Head of caudate nucleus (tissue), 42 donors: ENCODE measurements around the gene CCDC92.

Experiments
- DNase-seq, 42 donors: peaks; one replicate each; pipeline versions ENCODE4 v3.0.0 to v3.0.0-alpha.2; 2020 to 2021; ENCODE audit warnings: mixed read lengths in 7 of 42
- intact Hi-C: fragments of 100-400 bp; cut with DNase I; formaldehyde crosslinking; loops from one replicate; pipeline ENCODE4 v1.15.0; 2022

The CCDC92 gene

GRCh38 chr12:123941624-123942237, 30.9 kb downstream of the CCDC92 start:
- DNase-seq, result no peak
- intact Hi-C loops, result no loop called here

GRCh38 chr12:123941000-123941399, 31.6 kb downstream of the CCDC92 start:
- intact Hi-C loops, result no loop called here

GRCh38 chr12:123940627-123940966, 32.0 kb downstream of the CCDC92 start:
- DNase-seq, result no peak
- intact Hi-C loops, result no loop called here

More at GRCh38 chr12:123941000-123941399, 31.6 kb downstream of the CCDC92 start:
- DNase-seq, result no peak

- intact Hi-C loops, result no loop called here
- peak in 3 of 42 donors; percentile 38 to 63 (median 63) for DNase-seq
These were observed 32.7 kb downstream of the CCDC92 start for GRCh38 chr12:123939716-123940626.

- intact Hi-C loops, result no loop called here
- DNase-seq, result peak in 3 of 42 donors; percentile 16 to 59 (median 28)
These were observed 33.8 kb downstream of the CCDC92 start for GRCh38 chr12:123938679-123939480.

- intact Hi-C loops, result no loop called here
These were observed 34.7 kb downstream of the CCDC92 start for GRCh38 chr12:123937707-123938591.

GRCh38 chr12:123936956-123937706, 35.5 kb downstream of the CCDC92 start:
- intact Hi-C loops, result no loop called here

More at GRCh38 chr12:123937707-123938591, 34.7 kb downstream of the CCDC92 start:
- peak in 1 of 42 donors; percentile 1 for DNase-seq

GRCh38 chr12:123936471-123936870, 36.2 kb downstream of the CCDC92 start:
- no peak for DNase-seq
- intact Hi-C loops, result no loop called here

More at GRCh38 chr12:123936956-123937706, 35.5 kb downstream of the CCDC92 start:
- DNase-seq, result peak in 1 of 42 donors; percentile 1

GRCh38 chr12:123935956-123936355, 36.7 kb downstream of the CCDC92 start:
- no peak for DNase-seq
- intact Hi-C loops, result no loop called here

GRCh38 chr12:123934829-123935228, 37.8 kb downstream of the CCDC92 start:
- DNase-seq, result no peak

GRCh38 chr12:123934016-123934620, 38.5 kb downstream of the CCDC92 start:
- intact Hi-C loops, result no loop called here
- peak in 1 of 42 donors; percentile 15 for DNase-seq

More at GRCh38 chr12:123934829-123935228, 37.8 kb downstream of the CCDC92 start:
- intact Hi-C loops, result no loop called here

GRCh38 chr12:123933214-123933613, 39.4 kb downstream of the CCDC92 start:
- peak in 1 of 42 donors; percentile 14 for DNase-seq
- intact Hi-C loops, result no loop called here

- intact Hi-C loops, result no loop called here
- DNase-seq, result peak in 1 of 42 donors; percentile 4
These were observed 40.8 kb downstream of the CCDC92 start for GRCh38 chr12:123931686-123932321.

GRCh38 chr12:123929946-123930583, 42.6 kb downstream of the CCDC92 start:
- DNase-seq, result peak in 1 of 42 donors; percentile 5
- intact Hi-C loops, result no loop called here

GRCh38 chr12:123928897-123929296, 43.7 kb downstream of the CCDC92 start:
- DNase-seq, result no peak
- intact Hi-C loops, result no loop called here

- DNase-seq, result no peak
- intact Hi-C loops, result no loop called here
These were observed 44.3 kb downstream of the CCDC92 start for GRCh38 chr12:123928274-123928865.
